HL-60/S4 treated with retinoic acid at 250 ng/mL for 4 days and 3 days (cell line): Measurements from ENCODE around the gene ANKRD55.

ENCODE experiments used
- in situ Hi-C: fragments of 300-500 bp; cut with MboI; formaldehyde crosslinking; loops from 2 replicates; pipeline ENCODE4 v1.7.0; 2022; ENCODE audit warnings: low sequenced_read_pairs

The ANKRD55 gene

GRCh38 chr5:56056875-56057274 is 176.3 kb downstream of the ANKRD55 start:
- in situ Hi-C loops, result no loop called here

- in situ Hi-C loops, result no loop called here
These were observed 177.3 kb downstream of the ANKRD55 start for GRCh38 chr5:56055859-56056258.

GRCh38 chr5:56055287-56055686 is 177.8 kb downstream of the ANKRD55 start:
- in situ Hi-C loops, result no loop called here

- in situ Hi-C loops, result no loop called here
These were observed 178.5 kb downstream of the ANKRD55 start for GRCh38 chr5:56054666-56055065.

GRCh38 chr5:56053363-56053762 is 179.8 kb downstream of the ANKRD55 start:
- in situ Hi-C loops, result no loop called here

GRCh38 chr5:56052735-56053134 is 180.4 kb downstream of the ANKRD55 start:
- in situ Hi-C loops, result no loop called here

GRCh38 chr5:56050551-56051255 is 182.4 kb downstream of the ANKRD55 start:
- in situ Hi-C loops, result no loop called here
